Cardiac muscle cell (in vitro differentiated cells and primary cell): ENCODE measurements around the gene ARL6IP6. TPM values are rescaled to one million over a fixed set of nuclear protein-coding genes. Genes with fewer than 3 reads are reported as not detected.

ENCODE experiments used
- DNase-seq, 2 donors: peaks; one replicate each; pipeline versions ENCODE4 v3.0.0 to v3.0.0-alpha.2; 2010 to 2017; ENCODE audit warnings: low read depth in 1 of 2, low spot score in 1 of 2
- H3K27ac ChIP-seq: fragments of 200-600 bp; sonication (generic); 2 replicates; pipeline ENCODE4 v1.5.1; 2016
- H3K27me3 ChIP-seq: fragments of 200-600 bp; sonication (generic); 2 replicates; pipeline ENCODE4 v1.6.0; 2016; ENCODE audit warnings: control low read depth
- H3K36me3 ChIP-seq: fragments of 200-600 bp; sonication (generic); 2 replicates; pipeline ENCODE4 v1.5.1; 2016; ENCODE audit warnings: control low read depth
- H3K4me1 ChIP-seq: fragments of 200-600 bp; sonication (generic); 2 replicates; pipeline ENCODE4 v1.8.1; 2017; ENCODE audit warnings: low read depth, mild to moderate bottlenecking, mixed run types
- H3K4me3 ChIP-seq: fragments of 200-600 bp; sonication (generic); 2 replicates; pipeline ENCODE4 v1.5.1; 2016; ENCODE audit warnings: mild to moderate bottlenecking
- H3K9me3 ChIP-seq: fragments of 200-600 bp; sonication (generic); 2 replicates; pipeline ENCODE4 v1.5.1; 2017; ENCODE audit warnings: low read depth, mild to moderate bottlenecking, control low read depth
- polyA plus RNA-seq: library from polyadenylated mRNA; unstranded; fragments of >200 nt; fragmentation: Nextera tagmentation; extraction: Ambion mirVana; gene quantifications from 2 replicates; pipeline ENCODE4 v1.2.1, GENCODE V29; 2016
- total RNA-seq: library from RNA; depleted of rRNA; stranded (reverse); fragments of >200 nt; gene quantifications from 2 replicates; pipeline ENCODE4 v1.2.3, GENCODE V29; 2016
- TF ChIP-seq, protein P1 (sequence below): IDR thresholded peaks from 2 replicates; pipeline ENCODE4 v1.5.1; 2012; ENCODE audit warnings: low read depth, mild to moderate bottlenecking, low read length

Gene ARL6IP6
- total RNA-seq, result 18.1 and 24.1 TPM in 2 replicates
- polyA plus RNA-seq, result 15.5 and 27.9 TPM in 2 replicates

DNA sequence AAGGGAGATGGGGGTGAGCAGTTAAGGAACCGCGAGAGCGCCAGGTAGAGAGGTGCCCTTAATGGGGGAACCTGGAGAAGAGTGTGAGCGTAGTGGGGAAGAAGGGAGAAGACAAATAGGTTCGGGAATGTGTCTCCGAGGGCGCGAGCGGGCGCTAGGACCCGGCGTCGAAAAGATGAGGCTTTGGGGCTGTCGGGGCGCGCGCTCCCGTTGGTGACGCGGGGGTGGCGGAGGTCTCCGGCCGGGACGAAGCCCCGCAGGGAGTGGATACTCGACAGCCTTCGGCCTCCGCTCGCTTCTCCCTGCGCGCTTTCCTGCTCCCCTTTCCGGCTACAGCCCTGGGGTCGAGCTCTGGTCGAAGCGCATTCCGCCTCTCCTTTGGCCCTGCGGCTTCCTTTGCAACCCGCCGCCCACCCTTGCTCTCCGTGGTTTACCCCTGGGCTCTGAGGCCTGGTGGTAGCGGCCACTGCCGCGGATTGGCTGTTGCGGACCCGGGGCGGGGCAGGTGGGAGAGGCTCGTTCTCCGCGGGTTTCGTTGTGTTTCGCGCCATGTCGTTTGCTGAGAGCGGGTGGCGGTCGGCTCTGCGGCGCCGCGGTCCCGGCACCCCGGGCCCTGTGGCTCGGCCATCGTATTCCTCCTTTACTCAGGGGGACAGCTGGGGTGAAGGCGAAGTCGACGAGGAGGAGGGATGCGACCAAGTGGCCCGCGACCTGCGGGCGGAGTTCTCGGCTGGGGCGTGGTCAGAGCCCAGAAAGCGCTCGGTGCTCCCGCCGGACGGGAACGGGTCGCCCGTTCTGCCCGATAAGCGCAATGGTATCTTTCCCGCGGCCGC, at the start of gene ARL6IP6:
ARL6IP6 (plus strand) TSS at position 545 of the 833 bp plus-strand sequence; CDS start at position 550, 5 bp downstream.
- Histone ChIP-seq H3K4me1 (peaks cover 17% of the 10 kb centered on the region), H3K27ac (peak within 1 kb of the TSS; percentile 99), H3K4me3 (peak within 1 kb of the TSS; percentile 83), H3K9me3 (no peaks in the 10 kb centered on the region), H3K36me3 (peaks cover 14% of the 10 kb centered on the region), H3K27me3 (no peaks in the 10 kb centered on the region)
- TF ChIP-seq, protein P1, sequence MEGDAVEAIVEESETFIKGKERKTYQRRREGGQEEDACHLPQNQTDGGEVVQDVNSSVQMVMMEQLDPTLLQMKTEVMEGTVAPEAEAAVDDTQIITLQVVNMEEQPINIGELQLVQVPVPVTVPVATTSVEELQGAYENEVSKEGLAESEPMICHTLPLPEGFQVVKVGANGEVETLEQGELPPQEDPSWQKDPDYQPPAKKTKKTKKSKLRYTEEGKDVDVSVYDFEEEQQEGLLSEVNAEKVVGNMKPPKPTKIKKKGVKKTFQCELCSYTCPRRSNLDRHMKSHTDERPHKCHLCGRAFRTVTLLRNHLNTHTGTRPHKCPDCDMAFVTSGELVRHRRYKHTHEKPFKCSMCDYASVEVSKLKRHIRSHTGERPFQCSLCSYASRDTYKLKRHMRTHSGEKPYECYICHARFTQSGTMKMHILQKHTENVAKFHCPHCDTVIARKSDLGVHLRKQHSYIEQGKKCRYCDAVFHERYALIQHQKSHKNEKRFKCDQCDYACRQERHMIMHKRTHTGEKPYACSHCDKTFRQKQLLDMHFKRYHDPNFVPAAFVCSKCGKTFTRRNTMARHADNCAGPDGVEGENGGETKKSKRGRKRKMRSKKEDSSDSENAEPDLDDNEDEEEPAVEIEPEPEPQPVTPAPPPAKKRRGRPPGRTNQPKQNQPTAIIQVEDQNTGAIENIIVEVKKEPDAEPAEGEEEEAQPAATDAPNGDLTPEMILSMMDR, result no peak
- peak; percentile 92 to 96 for DNase-seq

- Histone ChIP-seq H3K4me1 (no peaks in the 10 kb centered on the region), H3K27me3 (no peaks in the 10 kb centered on the region), H3K36me3 (peaks cover 93% of the 10 kb centered on the region), H3K27ac (no peak overlapping the region), H3K9me3 (no peaks in the 10 kb centered on the region), H3K4me3 (no peak overlapping the region)
- DNase-seq, result no peak
- TF ChIP-seq, protein P1, result no peak
These were observed 44.1 kb upstream of the ARL6IP6 start for GRCh38 chr2:152674334-152674733.

DNA sequence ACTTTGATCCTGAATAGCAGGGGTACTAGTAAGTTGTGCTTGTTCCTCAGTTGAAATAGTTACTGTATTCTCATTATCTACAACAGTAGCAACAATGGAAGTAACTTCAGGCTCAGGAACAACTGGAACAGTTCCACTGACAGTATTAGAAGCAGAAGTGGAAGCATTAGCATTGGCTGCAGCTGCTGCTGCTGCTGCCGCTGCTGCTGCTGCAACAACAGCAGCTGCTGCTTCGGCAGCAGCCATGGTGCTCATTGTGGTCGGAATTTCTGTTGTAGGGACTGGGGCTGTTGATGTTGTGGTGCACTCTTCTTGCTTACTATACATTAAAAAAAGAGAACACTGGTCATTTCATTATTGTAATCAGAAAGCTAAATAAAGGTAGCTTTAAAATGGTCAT, 42.0 kb upstream of the ARL6IP6 start:
- no peak for DNase-seq
- peaks cover 91% of the 10 kb centered on the region for H3K36me3 ChIP-seq
- no peak overlapping the region for H3K27ac ChIP-seq
- TF ChIP-seq, protein P1, result no peak
- H3K27me3 ChIP-seq, result no peaks in the 10 kb centered on the region
- no peak overlapping the region for H3K4me3 ChIP-seq
- H3K4me1 ChIP-seq, result no peaks in the 10 kb centered on the region
- no peaks in the 10 kb centered on the region for H3K9me3 ChIP-seq

GRCh38 chr2:152678808-152679207, 39.6 kb upstream of the ARL6IP6 start:
- Histone ChIP-seq H3K27me3 (no peaks in the 10 kb centered on the region), H3K9me3 (no peaks in the 10 kb centered on the region), H3K27ac (no peak overlapping the region), H3K36me3 (peaks cover 71% of the 10 kb centered on the region), H3K4me1 (no peaks in the 10 kb centered on the region), H3K4me3 (no peak overlapping the region)
- DNase-seq, result no peak
- TF ChIP-seq, protein P1, result no peak

DNA sequence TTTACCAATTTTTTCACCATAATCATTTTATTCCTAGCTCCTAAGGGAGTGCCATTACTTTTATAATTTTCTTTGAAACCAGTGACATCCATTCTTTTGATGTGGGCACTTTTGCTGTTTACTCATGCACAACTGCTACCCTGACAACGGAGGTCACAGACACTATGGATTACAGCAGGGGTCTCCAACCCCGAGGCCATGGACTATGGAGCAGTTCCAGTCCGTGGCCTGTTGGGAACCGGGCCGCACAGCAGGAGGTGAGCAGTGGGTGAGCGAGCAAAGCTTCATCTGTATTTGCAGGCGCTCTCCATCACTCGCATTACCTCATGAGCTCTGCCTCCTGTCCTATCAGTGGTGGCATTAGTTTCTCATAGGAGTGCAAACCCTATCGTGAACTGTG, 35.8 kb upstream of the ARL6IP6 start:
- H3K4me1 ChIP-seq, result no peaks in the 10 kb centered on the region
- no peaks in the 10 kb centered on the region for H3K27me3 ChIP-seq
- no peak for DNase-seq
- H3K9me3 ChIP-seq, result no peaks in the 10 kb centered on the region
- TF ChIP-seq, protein P1, result no peak
- peaks cover 40% of the 10 kb centered on the region for H3K36me3 ChIP-seq
- no peak overlapping the region for H3K4me3 ChIP-seq
- no peak overlapping the region for H3K27ac ChIP-seq
